ENCODE results near the gene ITPRID2. TPM values are rescaled to one million over a fixed set of nuclear protein-coding genes. Genes with fewer than 3 reads are reported as not detected.

The ITPRID2 gene
- total and polyA plus RNA-seq, 2 of the 8 experiments (the other 6 are each of a cell fraction or from before 2014, with no cell fraction given): 1.9 to 12.6 TPM

GRCh38 chr2:181876614-181877063 is 14.9 kb upstream of the ITPRID2 start:
- Histone ChIP-seq H3K18ac (ENCODE audit: extremely low read depth, low read length) (no peak overlapping the region), H3K14ac (ENCODE audit: insufficient read length) (no peak overlapping the region), H2AK5ac (ENCODE audit: low read depth, low read length) (no peak overlapping the region), H3K79me2 (ENCODE audit: control insufficient read depth in 1 of 2, insufficient read depth in 2 of 2, low read length in 2 of 2) (no peaks in the 10 kb centered on the region), H4K20me1 (replicated peaks in 1 of 2; ENCODE audit: control insufficient read depth in 1 of 2, insufficient read depth in 2 of 2, low read length in 2 of 2) (no peaks in the 10 kb centered on the region), H4K8ac (ENCODE audit: extremely low read depth, insufficient read depth, low read length) (no peak overlapping the region), H3K27ac (ENCODE audit: low read depth, low read length) (no peak overlapping the region), H3K4me3 (ENCODE audit: extremely low read depth in 1 of 4, insufficient read depth in 2 of 4, low read depth in 3 of 4, low read length in 4 of 4) (no peak overlapping the region), H2BK20ac (ENCODE audit: low read length) (no peak overlapping the region), H3K4me1 (replicated peaks in 1 of 4; ENCODE audit: control insufficient read depth in 3 of 4, insufficient read depth in 4 of 4, low read length in 3 of 4) (no peaks in the 10 kb centered on the region), H2BK12ac (ENCODE audit: low read depth, low read length) (no peak overlapping the region), H3K27me3 (replicated peaks in 1 of 4; ENCODE audit: control insufficient read depth in 3 of 4, extremely low read depth in 1 of 4, insufficient read depth in 3 of 4, low read length in 3 of 4) (no peaks in the 10 kb centered on the region), H3K23ac (ENCODE audit: insufficient read length) (no peak overlapping the region), H2BK15ac (ENCODE audit: low read length) (no peak overlapping the region), H2AFZ (ENCODE audit: low read length) (0 out of 2 replicates have a peak overlapping the region, but pooled peaks have one; percentile 16), H3K9me3 (ENCODE audit: insufficient read depth in 2 of 2, low read depth in 1 of 2, low read length in 1 of 2) (no peaks in the 10 kb centered on the region), H3K79me1 (ENCODE audit: low read depth, low read length) (no peaks in the 10 kb centered on the region), H3K4me2 (ENCODE audit: insufficient read depth in 1 of 2, low read depth in 2 of 2, low read length in 2 of 2) (no peak overlapping the region), H3K36me3 (ENCODE audit: control insufficient read depth in 2 of 4, insufficient read depth in 4 of 4, low read length in 3 of 4) (no peaks in the 10 kb centered on the region), H4K91ac (replicated peaks; ENCODE audit: insufficient read length, low read length) (no peak overlapping the region), H4K5ac (ENCODE audit: insufficient read length, low read depth, low read length) (no peak overlapping the region), H3K23me2 (ENCODE audit: low read depth, low read length) (no peaks in the 10 kb centered on the region), H3K9ac (replicated peaks in 1 of 4; ENCODE audit: extremely low read depth in 1 of 4, low read depth in 3 of 4, low read length in 3 of 4) (no peak overlapping the region), H3K56ac (replicated peaks; ENCODE audit: insufficient read length, low read depth, low read length) (no peak overlapping the region), H2BK120ac (replicated peaks; ENCODE audit: low read depth, low read length) (no peak overlapping the region), H3K4ac (replicated peaks; ENCODE audit: insufficient read length, low read depth, low read length) (no peak overlapping the region), H2BK5ac (ENCODE audit: low read depth, low read length) (no peak overlapping the region)
- 71% methylated on average over 2 of the region's 2 CpGs; no CpG with 5 or more reads in 1 of the 2 experiments for WGBS, 2 experiments (ENCODE audit: extremely low coverage in 1 of 2, insufficient coverage in 1 of 2, insufficient read length in 1 of 2, insufficient replicate concordance in 2 of 2, low coverage in 1 of 2, low lambda C conversion rate in 2 of 2, missing lambda C conversion rate in 1 of 2)
- DNase-seq (ENCODE audit: low read depth in 1 of 2, low spot score in 2 of 2): no peak
- ChIA-PET CTCF (ENCODE audit: partially characterized antibody) (interaction anchor here (1.1 to 1.3 kb wide), 3 partner anchors 13 to 74 kb away, joined by 3 to 4 read pairs (median 3); no protein-coding TSS in a partner anchor), POLR2A (ENCODE audit: partially characterized antibody) (no interaction called here)
- FAIRE-seq: no peak
- TF ChIP-seq RFX5 (IDR thresholded peaks at IDR 0.05; ENCODE audit: borderline replicate concordance, low read depth, low read length) (no peak), GABPA (IDR thresholded peaks at IDR 0.05; ENCODE audit: borderline replicate concordance, insufficient read depth, low read length) (no peak), ASH2L (IDR thresholded peaks at IDR 0.05; ENCODE audit: low read length) (no peak), EGR1 (IDR thresholded peaks at IDR 0.05; ENCODE audit: borderline replicate concordance, low read depth, low read length) (no peak), ATF2 (IDR thresholded peaks at IDR 0.05; ENCODE audit: low read length) (no peak), SRF (IDR thresholded peaks at IDR 0.05; ENCODE audit: low read depth, low read length) (no peak), RBBP5 (IDR thresholded peaks at IDR 0.05; ENCODE audit: borderline replicate concordance, low read depth, low read length) (no peak), KDM5A (IDR thresholded peaks at IDR 0.05; ENCODE audit: low read length) (no peak), POLR2AphosphoS5 (IDR thresholded peaks at IDR 0.05; ENCODE audit: low read depth, low read length) (no peak), JUN (IDR thresholded peaks at IDR 0.05; ENCODE audit: low read depth, low read length) (no peak), HDAC2 (IDR thresholded peaks at IDR 0.05; ENCODE audit: borderline replicate concordance in 1 of 2, low read depth in 2 of 2, low read length in 2 of 2) (no peak), RAD21 (IDR thresholded peaks at IDR 0.05 in 1 of 2, conservative IDR thresholded peaks at IDR 0.05 in 1 of 2; ENCODE audit: low read depth in 2 of 2, low read length in 2 of 2) (no peak)

Measured in H1 (cell line).